Measurements from ENCODE around the gene SNX9. TPM values are rescaled to one million over a fixed set of nuclear protein-coding genes. Genes with fewer than 3 reads are reported as not detected.
"Not testable (repeated sequence)": the region's sequence is repeated elsewhere in the genome, so short reads cannot be mapped to it uniquely, and the experiment has no call there.

The SNX9 gene
- total RNA-seq, 4 donors from 2014 or later = 13.7 to 57.2 (median 50.7) TPM

DNA sequence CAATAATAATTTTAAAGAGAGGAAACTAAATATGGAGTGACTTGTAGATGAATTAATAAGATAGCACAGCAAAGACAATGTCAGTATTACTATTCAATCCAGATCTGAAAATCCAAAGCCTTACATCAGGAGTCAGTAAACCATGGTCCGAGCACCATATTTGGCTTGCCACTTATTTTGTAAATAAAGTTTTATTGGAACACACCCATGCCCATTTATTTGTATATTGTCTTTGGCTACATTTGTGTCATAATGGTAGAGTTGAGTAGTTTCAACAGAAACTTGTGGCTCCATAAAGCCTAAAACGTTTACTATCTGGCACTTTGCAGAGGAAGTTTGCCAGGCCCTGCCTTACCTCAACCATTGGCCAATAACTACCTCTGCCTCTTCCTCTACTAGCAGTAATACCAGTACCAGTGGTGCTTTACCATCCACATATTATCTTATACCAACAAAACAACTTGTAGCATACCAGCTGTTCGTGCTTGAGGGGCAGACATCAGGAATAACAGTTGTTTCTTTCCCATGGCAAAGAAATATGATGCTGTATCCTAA is 106.8 kb downstream of the SNX9 start:
- H3K4me1 ChIP-seq = no peaks in the 10 kb centered on the region
- no peak overlapping the region for H3K27ac ChIP-seq
- 52 to 55% methylated on average over 3 of the region's 3 CpGs for WGBS, 2 donors (ENCODE audit: low coverage in 1 of 2)
- H3K27me3 ChIP-seq = no peaks in the 10 kb centered on the region
- intact Hi-C loops (cut with DNase I; ENCODE audit: low total_unique reads) = no loop called here
- in situ Hi-C loops (cut with MboI; ENCODE audit: low pct_ligation_motif_present in 1 of 4, low pct_unique_long_range_greater_than_20kb in 1 of 4, low sequenced_read_pairs in 3 of 4) = no loop called here
- no peak overlapping the region for H3K4me3 ChIP-seq
- no peaks in the 10 kb centered on the region for H3K9me3 ChIP-seq
- TF ChIP-seq EP300 (IDR thresholded peaks at IDR 0.05; ENCODE audit: low read depth) = no peak
- no peak for DNase-seq
- peaks cover 0 to 71% (median 18%) of the 10 kb centered on the region in 4 donors for H3K36me3 ChIP-seq

DNA sequence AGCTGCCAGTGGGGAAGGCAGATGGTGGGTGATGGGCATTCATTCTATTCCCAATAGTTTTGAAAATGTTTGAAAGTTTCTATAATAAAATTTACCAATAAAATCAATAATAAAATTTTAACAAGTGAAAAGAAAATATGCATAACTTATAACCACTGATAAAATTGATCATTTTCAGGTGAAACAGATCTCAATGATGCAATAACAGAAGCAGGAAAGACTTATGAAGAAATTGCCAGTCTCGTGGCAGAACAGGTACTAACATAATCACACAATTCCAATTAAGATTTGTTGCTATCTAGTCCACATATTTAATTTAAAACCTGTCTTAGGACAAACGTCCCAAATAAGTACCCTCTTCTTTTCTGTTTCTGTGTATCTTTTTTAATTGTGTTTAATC is 112.7 kb downstream of the SNX9 start:
- H3K36me3 ChIP-seq = peaks cover 0 to 82% (median 26%) of the 10 kb centered on the region in 4 donors

DNA sequence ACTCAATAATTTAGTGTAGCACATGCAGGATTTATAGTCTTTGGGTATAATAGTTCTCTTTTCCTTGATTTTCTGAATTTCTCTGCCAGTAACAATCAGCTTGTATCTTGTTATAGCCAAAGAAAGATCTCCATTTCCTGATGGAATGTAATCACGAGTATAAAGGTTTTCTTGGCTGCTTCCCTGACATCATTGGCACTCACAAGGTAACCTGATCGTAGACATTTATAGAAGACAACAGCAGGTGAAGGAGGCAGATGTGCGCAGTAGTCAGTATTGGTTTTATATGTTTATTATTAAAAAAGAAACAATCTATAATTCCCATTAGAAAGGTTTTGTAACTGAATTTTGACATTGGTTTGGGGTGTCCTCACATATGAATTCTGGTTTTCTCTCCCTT is 114.3 kb downstream of the SNX9 start:
- Histone ChIP-seq H3K36me3 (peaks cover 0 to 71% (median 24%) of the 10 kb centered on the region in 4 donors), H3K4me1 (no peaks in the 10 kb centered on the region), H3K27ac (no peak overlapping the region), H3K9me3 (no peaks in the 10 kb centered on the region), H3K27me3 (no peaks in the 10 kb centered on the region), H3K4me3 (no peak overlapping the region)
- 84 to 95% methylated on average over 3 of the region's 3 CpGs for WGBS, 2 donors (ENCODE audit: low coverage in 1 of 2)
- TF ChIP-seq, protein P1, sequence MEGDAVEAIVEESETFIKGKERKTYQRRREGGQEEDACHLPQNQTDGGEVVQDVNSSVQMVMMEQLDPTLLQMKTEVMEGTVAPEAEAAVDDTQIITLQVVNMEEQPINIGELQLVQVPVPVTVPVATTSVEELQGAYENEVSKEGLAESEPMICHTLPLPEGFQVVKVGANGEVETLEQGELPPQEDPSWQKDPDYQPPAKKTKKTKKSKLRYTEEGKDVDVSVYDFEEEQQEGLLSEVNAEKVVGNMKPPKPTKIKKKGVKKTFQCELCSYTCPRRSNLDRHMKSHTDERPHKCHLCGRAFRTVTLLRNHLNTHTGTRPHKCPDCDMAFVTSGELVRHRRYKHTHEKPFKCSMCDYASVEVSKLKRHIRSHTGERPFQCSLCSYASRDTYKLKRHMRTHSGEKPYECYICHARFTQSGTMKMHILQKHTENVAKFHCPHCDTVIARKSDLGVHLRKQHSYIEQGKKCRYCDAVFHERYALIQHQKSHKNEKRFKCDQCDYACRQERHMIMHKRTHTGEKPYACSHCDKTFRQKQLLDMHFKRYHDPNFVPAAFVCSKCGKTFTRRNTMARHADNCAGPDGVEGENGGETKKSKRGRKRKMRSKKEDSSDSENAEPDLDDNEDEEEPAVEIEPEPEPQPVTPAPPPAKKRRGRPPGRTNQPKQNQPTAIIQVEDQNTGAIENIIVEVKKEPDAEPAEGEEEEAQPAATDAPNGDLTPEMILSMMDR (IDR thresholded peaks at IDR 0.05) = no peak
- TF ChIP-seq POLR2A (IDR thresholded peaks at IDR 0.05) (no peak), POLR2AphosphoS5 (IDR thresholded peaks at IDR 0.05) (no peak), EP300 (IDR thresholded peaks at IDR 0.05; ENCODE audit: low read depth) (no peak)
- in situ Hi-C loops (cut with MboI; ENCODE audit: low pct_ligation_motif_present in 1 of 4, low pct_unique_long_range_greater_than_20kb in 1 of 4, low sequenced_read_pairs in 3 of 4) = no loop called here
- intact Hi-C loops (cut with DNase I; ENCODE audit: low total_unique reads) = no loop called here
- no peak for DNase-seq

More for the DNA sequence above, 112.7 kb downstream of the SNX9 start:
- H3K4me1 ChIP-seq = no peaks in the 10 kb centered on the region
- TF ChIP-seq, protein P1 (IDR thresholded peaks at IDR 0.05) = no peak
- TF ChIP-seq EP300 (IDR thresholded peaks at IDR 0.05; ENCODE audit: low read depth) = no peak
- TF ChIP-seq POLR2AphosphoS5 (IDR thresholded peaks at IDR 0.05) = no peak
- no peak for TF ChIP-seq POLR2A (IDR thresholded peaks at IDR 0.05)
- DNase-seq = no peak
- no peak overlapping the region for H3K27ac ChIP-seq
- in situ Hi-C loops (cut with MboI; ENCODE audit: low pct_ligation_motif_present in 1 of 4, low pct_unique_long_range_greater_than_20kb in 1 of 4, low sequenced_read_pairs in 3 of 4) = no loop called here
- WGBS, 2 donors (ENCODE audit: low coverage in 1 of 2) = 60 to 65% methylated on average over 2 of the region's 2 CpGs
- intact Hi-C loops (cut with DNase I; ENCODE audit: low total_unique reads) = no loop called here
- no peaks in the 10 kb centered on the region for H3K27me3 ChIP-seq
- H3K9me3 ChIP-seq = no peaks in the 10 kb centered on the region
- no peak overlapping the region for H3K4me3 ChIP-seq

DNA sequence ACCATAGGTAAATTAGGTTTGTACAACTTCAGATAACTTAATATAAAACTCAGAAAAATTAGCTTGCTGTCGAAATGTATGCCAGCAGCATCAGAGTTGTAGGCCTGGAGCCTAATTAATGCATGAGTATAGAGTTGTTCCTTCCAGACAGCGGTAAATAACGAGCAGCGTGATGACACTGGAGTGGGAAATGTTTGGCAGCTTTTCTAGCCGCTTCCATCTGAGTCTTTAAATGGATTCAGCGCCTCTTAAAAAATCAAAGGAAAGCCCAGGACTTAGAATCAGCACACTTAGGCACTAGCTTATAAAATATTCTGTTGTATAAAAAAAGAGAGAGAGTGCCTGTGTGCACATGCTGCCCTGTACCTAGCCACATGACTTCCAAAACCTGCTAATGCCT is 114.9 kb downstream of the SNX9 start:
- peaks cover 0 to 71% (median 25%) of the 10 kb centered on the region in 4 donors for H3K36me3 ChIP-seq
- in situ Hi-C loops (cut with MboI; ENCODE audit: low pct_ligation_motif_present in 1 of 4, low pct_unique_long_range_greater_than_20kb in 1 of 4, low sequenced_read_pairs in 3 of 4) = no loop called here
- H3K4me1 ChIP-seq = no peaks in the 10 kb centered on the region
- no peak overlapping the region for H3K27ac ChIP-seq
- no peak for DNase-seq
- intact Hi-C loops (cut with DNase I; ENCODE audit: low total_unique reads) = no loop called here
- no peaks in the 10 kb centered on the region for H3K9me3 ChIP-seq
- no peak for TF ChIP-seq POLR2AphosphoS5 (IDR thresholded peaks at IDR 0.05)
- no peak for TF ChIP-seq EP300 (IDR thresholded peaks at IDR 0.05; ENCODE audit: low read depth)
- no peak for TF ChIP-seq POLR2A (IDR thresholded peaks at IDR 0.05)
- TF ChIP-seq, protein P1 (IDR thresholded peaks at IDR 0.05) = no peak
- WGBS, 2 donors (ENCODE audit: low coverage in 1 of 2) = 91 to 95% methylated on average over 6 of the region's 6 CpGs
- H3K4me3 ChIP-seq = no peak overlapping the region
- H3K27me3 ChIP-seq = no peaks in the 10 kb centered on the region

DNA sequence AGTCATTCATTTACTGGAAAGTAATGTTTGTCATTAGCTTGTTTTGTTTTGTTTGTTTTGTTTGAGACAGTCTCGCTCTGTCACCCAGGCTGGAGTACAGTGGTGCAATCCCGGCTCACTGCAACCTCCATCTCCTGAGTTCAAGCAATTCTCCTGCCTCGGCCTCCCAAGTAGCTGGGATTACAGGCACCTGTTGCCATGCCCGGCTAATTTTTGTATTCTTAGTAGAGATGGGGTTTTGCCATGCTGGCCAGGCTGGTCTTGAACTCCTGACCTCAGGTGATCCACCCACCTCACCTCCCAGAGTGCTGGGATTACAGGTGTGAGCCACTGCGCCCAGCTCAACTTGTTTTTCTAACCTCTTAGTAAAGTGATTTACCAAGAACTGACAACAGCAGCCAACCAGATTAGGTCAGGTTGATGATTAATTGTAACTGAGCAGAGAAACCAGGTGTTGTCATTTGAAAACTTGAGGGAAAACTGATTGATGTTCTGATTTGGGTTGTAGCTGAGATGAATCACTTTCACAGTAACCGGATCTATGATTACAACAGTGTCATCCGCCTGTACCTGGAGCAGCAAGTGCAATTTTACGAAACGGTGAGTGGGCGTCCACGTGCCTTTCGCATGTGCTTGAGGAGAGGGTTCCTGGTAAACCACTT is 117.5 kb downstream of the SNX9 start:
- H3K36me3 ChIP-seq = peaks cover 0 to 61% (median 22%) of the 10 kb centered on the region in 4 donors
- WGBS, 2 donors (ENCODE audit: low coverage in 1 of 2) = 70 to 71% methylated on average over 11 to 12 of the region's 12 CpGs
- in situ Hi-C loops (cut with MboI; ENCODE audit: low pct_ligation_motif_present in 1 of 4, low pct_unique_long_range_greater_than_20kb in 1 of 4, low sequenced_read_pairs in 3 of 4); DNase-seq; H3K4me3 ChIP-seq; intact Hi-C loops (cut with DNase I; ENCODE audit: low total_unique reads); H3K4me1 ChIP-seq; H3K9me3 ChIP-seq; H3K27me3 ChIP-seq; H3K27ac ChIP-seq: not testable (repeated sequence)

All from transverse colon (tissue), 4 donors.